Neuronal stem cell (in vitro differentiated cells): ENCODE measurements around the gene TANGO6.

Experiments
- DNase-seq: peaks from one replicate; pipeline ENCODE4 v3.0.0-alpha.2; 2013; ENCODE audit warnings: low spot score
- H2AFZ ChIP-seq: one replicate; pipeline ENCODE4 v1.6.1; 2013; ENCODE audit warnings: mild to moderate bottlenecking, low read length, inconsistent platforms
- H2AK5ac ChIP-seq: 2 replicates; pipeline ENCODE4 v1.6.1; 2013; ENCODE audit warnings: low read depth, mild to moderate bottlenecking, inconsistent platforms, low read length, moderate library complexity, mixed read lengths
- H2BK120ac ChIP-seq: 2 replicates; pipeline ENCODE4 v1.6.1; 2013; ENCODE audit warnings: low read depth, mild to moderate bottlenecking, inconsistent platforms, low read length, moderate library complexity, mixed read lengths
- H2BK12ac ChIP-seq: one replicate; pipeline ENCODE4 v1.6.1; 2013; ENCODE audit warnings: low read length, inconsistent platforms
- H2BK15ac ChIP-seq: 2 replicates; pipeline ENCODE4 v1.6.1; 2013; ENCODE audit warnings: mild to moderate bottlenecking, low read length, inconsistent platforms, mixed read lengths
- H2BK5ac ChIP-seq: one replicate; pipeline ENCODE4 v1.6.1; 2013; ENCODE audit warnings: inconsistent platforms, mild to moderate bottlenecking, low read length, moderate library complexity
- H3K14ac ChIP-seq: one replicate; pipeline ENCODE4 v1.6.1; 2013; ENCODE audit warnings: low read length, inconsistent platforms
- H3K18ac ChIP-seq: 2 replicates; pipeline ENCODE4 v1.6.1; 2013; ENCODE audit warnings: low read length, inconsistent platforms
- H3K23ac ChIP-seq: 2 replicates; pipeline ENCODE4 v1.6.1; 2013; ENCODE audit warnings: low read depth, mild to moderate bottlenecking, mixed read lengths, low read length, inconsistent platforms; ENCODE audit not compliant: poor library complexity
- H3K27ac ChIP-seq: replicated peaks from 3 replicates; pipeline ENCODE4 v1.5.1; 2013; ENCODE audit warnings: low read length, inconsistent platforms
- H3K27me3 ChIP-seq, 3 experiments: 2 replicates each; pipeline ENCODE4 v1.6.1; 2013; ENCODE audit warnings: low read length in 3 of 3, mild to moderate bottlenecking in 2 of 3, inconsistent platforms in 1 of 3, low read depth in 1 of 3, mixed read lengths in 1 of 3, moderate library complexity in 1 of 3; ENCODE audit not compliant: control insufficient read depth in 3 of 3, insufficient read depth in 3 of 3
- H3K36me3 ChIP-seq, 2 donors: replicated peaks in 1 of 2; 2 replicates each; pipeline ENCODE4 v1.6.1; 2013; ENCODE audit warnings: low read length in 2 of 2; ENCODE audit not compliant: control insufficient read depth in 2 of 2, insufficient read depth in 2 of 2
- H3K4ac ChIP-seq: 2 replicates; pipeline ENCODE4 v1.6.1; 2013; ENCODE audit warnings: inconsistent platforms, mild to moderate bottlenecking, low read length, moderate library complexity
- H3K4me1 ChIP-seq, 2 donors: 1 replicate in 1 of 2; 2 replicates in 1 of 2; pipeline ENCODE4 v1.6.1; 2013; ENCODE audit warnings: low read length in 2 of 2, low read depth in 1 of 2; ENCODE audit not compliant: control insufficient read depth in 2 of 2, insufficient read depth in 1 of 2
- H3K4me2 ChIP-seq: one replicate; pipeline ENCODE4 v1.6.1; 2013; ENCODE audit warnings: mild to moderate bottlenecking, low read length, inconsistent platforms; ENCODE audit not compliant: insufficient read depth, poor library complexity, severe bottlenecking
- H3K4me3 ChIP-seq, 2 donors: 2 replicates each; pipeline ENCODE4 v1.5.1; 2013; ENCODE audit warnings: low read length in 2 of 2, mild to moderate bottlenecking in 2 of 2, inconsistent platforms in 1 of 2, moderate library complexity in 1 of 2
- H3K79me1 ChIP-seq: one replicate; pipeline ENCODE4 v1.6.1; 2013; ENCODE audit warnings: low read depth, mild to moderate bottlenecking, inconsistent platforms, low read length, moderate library complexity
- H3K9ac ChIP-seq: one replicate; pipeline ENCODE4 v1.6.1; 2013; ENCODE audit warnings: mild to moderate bottlenecking, low read depth, low read length, inconsistent platforms; ENCODE audit not compliant: poor library complexity
- H3K9me3 ChIP-seq, 2 donors: replicated peaks in 1 of 2; 2 replicates each; pipeline versions ENCODE3 to v1.6.1; 2013; ENCODE audit warnings: low read length in 2 of 2, mild to moderate bottlenecking in 2 of 2, inconsistent platforms in 1 of 2, low read depth in 1 of 2, mixed read lengths in 1 of 2, moderate library complexity in 1 of 2; ENCODE audit not compliant: control insufficient read depth in 2 of 2, insufficient read depth in 1 of 2
- H4K8ac ChIP-seq: one replicate; pipeline ENCODE4 v1.6.1; 2013; ENCODE audit warnings: low read depth, mild to moderate bottlenecking, inconsistent platforms, low read length, moderate library complexity
- H4K91ac ChIP-seq: one replicate; pipeline ENCODE4 v1.6.1; 2013; ENCODE audit warnings: low read length, low read depth, mild to moderate bottlenecking, inconsistent platforms; ENCODE audit not compliant: poor library complexity
- WGBS, 2 donors: extraction: QIAGEN DNeasy Blood & Tissue Kit; methylation state at CpG; one replicate each; pipeline ENCODE4 v1.1.7; 2013; ENCODE audit warnings: missing lambda C conversion rate in 2 of 2, mixed read lengths in 1 of 2; ENCODE audit not compliant: insufficient read length in 2 of 2, insufficient replicate concordance in 1 of 2; ENCODE audit errors: extremely low coverage in 2 of 2; 5-methylcytosine and 5-hydroxymethylcytosine counted together

Gene TANGO6

GRCh38 chr16:68848786-68849185, 5.5 kb downstream of the TANGO6 start:
- Histone ChIP-seq H2BK120ac (no peak overlapping the region), H2BK12ac (no peak overlapping the region), H3K4me1 (peaks cover 3 to 6% of the 10 kb centered on the region in 2 donors), H4K91ac (no peak overlapping the region), H2BK5ac (no peak overlapping the region), H3K4me2 (no peak overlapping the region), H3K27me3 (no peaks in the 10 kb centered on the region), H2AK5ac (no peak overlapping the region), H3K36me3 (no peaks in the 10 kb centered on the region), H3K4ac (no peak overlapping the region), H2BK15ac (no peak overlapping the region), H3K14ac (no peak overlapping the region), H3K18ac (no peak overlapping the region), H2AFZ (no peak overlapping the region), H3K27ac (no peak overlapping the region), H3K79me1 (no peaks in the 10 kb centered on the region), H3K9ac (no peak overlapping the region), H3K23ac (no peak overlapping the region), H3K9me3 (no peaks in the 10 kb centered on the region), H3K4me3 (no peak overlapping the region), H4K8ac (no peak overlapping the region)
- WGBS, 2 donors = no CpG with 5 or more reads among the region's 9 CpGs
- no peak for DNase-seq

- DNase-seq = no peak
- Histone ChIP-seq H4K91ac (no peak overlapping the region), H3K27me3 (no peaks in the 10 kb centered on the region), H3K36me3 (no peaks in the 10 kb centered on the region), H3K4me1 (no peaks in the 10 kb centered on the region), H3K79me1 (no peaks in the 10 kb centered on the region), H3K18ac (no peak overlapping the region), H2BK12ac (no peak overlapping the region), H3K9ac (no peak overlapping the region), H2BK5ac (no peak overlapping the region), H2AK5ac (no peak overlapping the region), H3K23ac (no peak overlapping the region), H3K9me3 (no peaks in the 10 kb centered on the region), H3K4me3 (no peak overlapping the region), H3K4me2 (no peak overlapping the region), H2BK120ac (no peak overlapping the region), H3K4ac (no peak overlapping the region), H4K8ac (no peak overlapping the region), H3K14ac (no peak overlapping the region), H2AFZ (no peak overlapping the region), H2BK15ac (no peak overlapping the region), H3K27ac (no peak overlapping the region)
- no CpG with 5 or more reads among the region's 2 CpGs for WGBS, 2 donors
Observed at GRCh38 chr16:68850481-68850880, 7.2 kb downstream of the TANGO6 start.

- no peaks in the 10 kb centered on the region for H3K4me1 ChIP-seq
- no peak overlapping the region for H2BK12ac ChIP-seq
- H3K4ac ChIP-seq = no peak overlapping the region
- H3K9me3 ChIP-seq = no peaks in the 10 kb centered on the region
- H2AFZ ChIP-seq = no peak overlapping the region
- H3K79me1 ChIP-seq = no peaks in the 10 kb centered on the region
- no peak overlapping the region for H3K18ac ChIP-seq
- WGBS, 2 donors = no CpG with 5 or more reads among the region's 2 CpGs
- no peak overlapping the region for H3K27ac ChIP-seq
- no peak overlapping the region for H2BK15ac ChIP-seq
- no peak overlapping the region for H2AK5ac ChIP-seq
- no peak overlapping the region for H3K4me2 ChIP-seq
- H3K27me3 ChIP-seq = no peaks in the 10 kb centered on the region
- H3K14ac ChIP-seq = no peak overlapping the region
- H3K4me3 ChIP-seq = no peak overlapping the region
- no peaks in the 10 kb centered on the region for H3K36me3 ChIP-seq
- no peak for DNase-seq
- no peak overlapping the region for H2BK120ac ChIP-seq
- no peak overlapping the region for H3K23ac ChIP-seq
- no peak overlapping the region for H2BK5ac ChIP-seq
- no peak overlapping the region for H4K91ac ChIP-seq
- H3K9ac ChIP-seq = no peak overlapping the region
- H4K8ac ChIP-seq = no peak overlapping the region
Observed at GRCh38 chr16:68851601-68852000, 8.3 kb downstream of the TANGO6 start.

GRCh38 chr16:68857479-68857878, 14.1 kb downstream of the TANGO6 start:
- Histone ChIP-seq H2AK5ac (no peak overlapping the region), H3K79me1 (no peaks in the 10 kb centered on the region), H3K9me3 (no peaks in the 10 kb centered on the region), H3K4me3 (no peak overlapping the region), H3K4me1 (no peaks in the 10 kb centered on the region), H3K23ac (no peak overlapping the region), H3K18ac (no peak overlapping the region), H2AFZ (no peak overlapping the region), H3K14ac (no peak overlapping the region), H2BK12ac (no peak overlapping the region), H3K27me3 (no peaks in the 10 kb centered on the region), H3K36me3 (peaks cover 4 to 11% of the 10 kb centered on the region in 2 donors), H3K4ac (no peak overlapping the region), H2BK120ac (no peak overlapping the region), H3K4me2 (no peak overlapping the region), H2BK5ac (no peak overlapping the region), H4K91ac (no peak overlapping the region), H3K27ac (no peak overlapping the region), H2BK15ac (no peak overlapping the region), H3K9ac (no peak overlapping the region), H4K8ac (no peak overlapping the region)
- no peak for DNase-seq
- no CpG with 5 or more reads among the region's 1 CpG for WGBS, 2 donors
